ENCODE data around the gene E4F1.
"Not testable (repeated sequence)": the region's sequence is repeated elsewhere in the genome, so short reads cannot be mapped to it uniquely, and the experiment has no call there.

The E4F1 gene

DNA sequence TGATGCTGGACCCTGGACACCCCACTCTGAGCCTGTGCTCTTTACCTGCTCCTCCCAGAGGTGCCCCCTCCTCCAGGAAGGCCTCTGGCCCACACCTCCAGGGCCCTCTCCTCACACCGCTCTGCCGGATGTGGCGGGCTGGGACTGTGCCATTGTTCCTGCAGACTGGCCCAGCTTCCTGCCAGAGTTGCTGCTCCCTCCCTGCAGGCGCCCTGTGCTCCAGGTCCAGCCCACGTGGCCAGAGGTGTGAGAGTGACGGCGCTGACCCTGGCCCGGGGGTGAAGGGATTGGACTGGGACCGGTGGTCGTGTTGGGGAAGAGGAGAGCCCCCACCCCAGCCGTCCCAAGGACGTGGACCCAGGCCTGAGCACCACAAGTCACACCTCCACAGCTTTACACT is 5.7 kb downstream of the E4F1 start:
- no peak for DNase-seq (ENCODE audit: insufficient read length, low spot score)
- FAIRE-seq = no peak

DNA sequence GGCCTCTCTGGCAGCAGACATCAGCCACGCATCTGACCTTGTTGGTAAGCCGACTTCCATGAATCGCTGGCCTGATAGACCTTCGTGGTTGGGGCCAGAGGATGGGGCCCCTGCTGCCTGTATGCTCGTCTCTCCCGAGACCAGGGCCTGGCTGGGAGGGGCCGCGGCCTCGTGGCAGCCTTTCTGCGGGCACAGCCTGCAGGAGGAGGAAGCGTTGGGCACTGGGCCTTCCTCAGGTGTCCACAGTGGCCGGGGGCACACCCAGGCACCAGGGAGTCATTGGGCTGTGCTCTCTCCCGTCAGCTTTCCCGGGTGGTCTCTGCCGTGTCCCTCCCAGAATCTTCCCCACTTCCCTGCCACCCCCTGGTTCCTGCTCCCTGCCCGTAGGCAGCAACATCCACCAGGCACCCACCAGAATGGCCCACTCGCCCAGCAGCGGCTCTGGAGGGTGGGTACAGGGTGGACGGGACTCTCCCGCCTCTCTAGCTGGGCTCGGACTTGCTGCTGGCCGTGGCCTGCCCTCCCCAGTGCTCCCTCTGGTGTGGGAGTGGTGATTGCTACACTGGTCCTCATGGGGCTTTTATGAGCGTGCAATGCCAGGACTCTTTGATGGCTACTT is 6.3 kb downstream of the E4F1 start:
- no peak for FAIRE-seq
- DNase-seq (ENCODE audit: insufficient read length, low spot score) = no peak

- no peak for DNase-seq (ENCODE audit: insufficient read length, low spot score)
These were observed 7.0 kb downstream of the E4F1 start for GRCh38 chr16:2230376-2230775.

GRCh38 chr16:2231016-2231931 is 7.9 kb downstream of the E4F1 start:
- DNase-seq (ENCODE audit: insufficient read length, low spot score) (no peak), FAIRE-seq (no peak)

More at GRCh38 chr16:2230376-2230775, 7.0 kb downstream of the E4F1 start:
- FAIRE-seq = no peak

DNA sequence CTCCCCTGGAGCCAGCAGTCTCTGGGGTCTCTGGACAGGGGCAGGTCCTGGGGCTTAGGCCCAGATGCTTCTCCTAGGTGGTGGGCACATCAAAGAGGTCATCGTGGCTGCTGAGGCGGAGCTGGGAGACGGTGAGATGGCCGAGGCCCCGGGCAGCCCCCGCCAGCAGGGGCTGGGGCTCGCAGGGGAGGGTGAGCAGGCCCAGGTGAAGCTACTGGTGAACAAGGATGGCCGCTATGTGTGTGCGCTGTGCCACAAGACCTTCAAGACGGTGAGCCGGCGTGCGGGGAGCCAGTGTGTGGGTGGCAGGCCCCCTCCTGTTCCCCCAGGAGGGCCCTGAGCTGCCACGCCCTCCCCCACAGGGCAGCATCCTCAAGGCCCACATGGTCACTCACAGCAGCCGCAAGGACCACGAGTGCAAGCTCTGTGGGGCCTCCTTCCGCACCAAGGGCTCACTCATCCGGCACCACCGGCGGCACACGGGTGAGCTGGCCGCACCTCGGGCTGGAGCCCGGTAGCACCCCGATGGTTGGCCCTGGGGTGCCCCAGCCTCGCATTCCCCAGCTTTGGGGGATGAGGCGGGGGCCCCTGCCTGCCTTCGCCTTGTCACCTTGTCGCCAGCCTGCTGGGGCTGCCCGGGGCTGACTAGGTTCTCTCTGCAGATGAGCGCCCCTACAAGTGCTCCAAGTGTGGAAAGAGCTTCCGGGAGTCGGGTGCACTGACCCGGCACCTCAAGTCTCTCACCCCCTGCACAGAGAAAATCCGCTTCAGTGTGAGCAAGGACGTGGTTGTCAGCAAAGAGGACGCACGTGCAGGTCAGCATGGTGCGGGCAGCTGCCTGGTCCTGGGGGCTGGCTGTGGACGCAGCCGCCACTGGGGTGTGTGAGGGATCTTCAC is 9.0 kb downstream of the E4F1 start:
- DNase-seq (ENCODE audit: insufficient read length, low spot score) (no peak), FAIRE-seq (no peak)

GRCh38 chr16:2233046-2233775 is 9.8 kb downstream of the E4F1 start:
- FAIRE-seq (no peak), DNase-seq (ENCODE audit: insufficient read length, low spot score) (no peak)

DNA sequence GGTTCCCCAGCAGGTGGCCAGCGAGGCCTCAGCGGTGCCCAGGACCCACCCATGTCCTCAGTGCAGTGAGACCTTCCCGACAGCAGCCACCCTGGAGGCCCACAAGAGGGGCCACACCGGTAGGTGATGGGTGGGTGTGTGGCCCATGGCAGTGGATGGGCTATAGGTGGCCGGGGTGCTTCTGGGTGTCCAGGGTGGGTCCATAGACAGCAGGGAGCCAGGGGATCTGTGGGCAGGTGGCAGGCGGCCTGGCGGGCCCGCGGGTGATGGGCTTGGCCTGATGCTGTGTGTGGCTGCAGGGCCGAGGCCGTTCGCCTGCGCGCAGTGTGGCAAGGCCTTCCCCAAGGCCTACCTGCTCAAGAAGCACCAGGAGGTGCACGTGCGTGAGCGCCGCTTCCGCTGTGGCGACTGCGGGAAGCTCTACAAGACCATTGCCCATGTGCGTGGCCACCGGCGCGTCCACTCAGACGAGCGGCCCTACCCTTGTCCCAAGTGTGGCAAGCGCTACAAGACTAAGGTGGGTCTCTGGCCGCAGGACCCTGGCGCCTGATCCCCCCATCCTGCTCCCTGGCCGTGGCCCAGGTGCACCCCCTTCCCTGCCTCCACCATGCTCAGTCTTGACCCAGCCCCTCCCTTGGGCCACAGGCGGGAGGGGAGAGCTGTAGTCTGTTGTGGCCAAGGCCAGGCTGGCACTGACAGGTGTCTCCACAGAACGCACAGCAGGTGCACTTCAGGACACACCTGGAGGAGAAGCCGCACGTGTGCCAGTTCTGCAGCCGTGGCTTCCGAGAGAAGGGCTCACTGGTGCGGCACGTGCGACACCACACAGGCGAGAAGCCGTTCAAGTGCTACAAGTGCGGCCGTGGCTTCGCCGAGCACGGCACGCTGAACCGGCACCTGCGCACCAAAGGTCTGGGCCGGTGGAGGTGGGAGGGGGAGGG is 10.8 kb downstream of the E4F1 start:
- FAIRE-seq = no peak
- DNase-seq (ENCODE audit: insufficient read length, low spot score) = no peak

- no peak for FAIRE-seq
- no peak for DNase-seq (ENCODE audit: insufficient read length, low spot score)
These were observed 11.4 kb downstream of the E4F1 start for GRCh38 chr16:2234813-2235170.

DNA sequence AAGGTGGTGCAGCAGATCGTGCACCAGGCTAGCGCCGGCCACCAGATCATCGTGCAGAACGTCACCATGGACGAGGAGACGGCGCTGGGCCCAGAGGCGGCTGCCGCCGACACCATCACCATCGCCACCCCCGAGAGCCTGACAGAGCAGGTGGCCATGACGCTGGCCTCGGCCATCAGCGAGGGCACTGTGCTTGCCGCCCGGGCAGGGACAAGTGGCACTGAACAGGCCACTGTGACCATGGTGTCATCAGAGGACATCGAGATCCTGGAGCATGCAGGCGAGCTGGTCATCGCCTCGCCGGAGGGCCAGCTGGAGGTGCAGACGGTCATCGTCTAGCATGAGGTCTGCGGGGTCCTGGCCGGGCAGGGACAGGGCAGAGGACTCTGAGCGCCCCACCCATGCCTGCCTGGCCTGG is 11.9 kb downstream of the E4F1 start:
- FAIRE-seq = no peak
- no peak for DNase-seq (ENCODE audit: insufficient read length, low spot score)

DNA sequence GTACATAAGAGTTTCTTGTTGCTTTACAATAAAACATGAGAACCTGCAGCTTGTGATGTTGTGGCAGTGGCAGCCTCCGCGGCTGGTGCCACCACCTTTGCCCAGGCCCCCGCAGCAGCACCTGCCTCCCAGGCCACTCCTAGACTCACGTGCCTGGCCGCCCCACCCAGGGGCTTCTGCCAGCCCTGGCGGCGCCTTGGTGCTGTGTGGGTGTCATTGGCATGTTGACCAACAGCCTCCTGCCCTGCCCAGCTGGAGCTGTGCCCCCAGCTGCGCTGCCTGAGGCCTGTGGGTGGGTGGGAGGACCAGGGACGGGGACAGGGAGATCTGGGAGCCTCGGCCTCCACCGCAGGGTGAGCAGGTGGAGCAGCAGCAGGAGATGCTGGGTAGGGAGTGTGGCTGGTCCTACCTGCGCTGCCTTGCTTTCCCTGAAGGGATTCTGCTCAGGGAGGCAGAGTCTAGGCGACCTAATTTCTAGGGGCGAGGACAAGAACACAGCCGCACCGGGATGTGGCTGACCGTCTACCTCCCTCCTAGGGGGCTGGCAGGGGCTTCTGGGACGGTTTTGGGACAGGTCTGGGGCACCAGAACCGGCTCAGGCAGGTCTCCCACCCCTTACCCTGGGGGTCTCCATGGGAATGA is 12.4 kb downstream of the E4F1 start:
- FAIRE-seq = no peak

GRCh38 chr16:2236337-2237101 is 13.1 kb downstream of the E4F1 start, which contains the start of gene DNASE1L2:
Gene DNASE1L2, plus strand, starts transcription at chr16:2236444. Its CDS starts 373 bp downstream, at chr16:2236817.
- FAIRE-seq = no peak
- no peak for DNase-seq (ENCODE audit: insufficient read length, low spot score)

More for the DNA sequence above, 12.4 kb downstream of the E4F1 start:
- no peak for DNase-seq (ENCODE audit: insufficient read length, low spot score)

GRCh38 chr16:2237102-2237482 is 13.7 kb downstream of the E4F1 start:
- no peak for FAIRE-seq
- DNase-seq (ENCODE audit: insufficient read length, low spot score) = no peak

GRCh38 chr16:2237493-2238149 is 14.2 kb downstream of the E4F1 start:
- FAIRE-seq (no peak), DNase-seq (ENCODE audit: insufficient read length, low spot score) (no peak)

- no peak for FAIRE-seq
- DNase-seq (ENCODE audit: insufficient read length, low spot score) = no peak
These were observed 14.9 kb downstream of the E4F1 start for GRCh38 chr16:2238150-2238837.

DNA sequence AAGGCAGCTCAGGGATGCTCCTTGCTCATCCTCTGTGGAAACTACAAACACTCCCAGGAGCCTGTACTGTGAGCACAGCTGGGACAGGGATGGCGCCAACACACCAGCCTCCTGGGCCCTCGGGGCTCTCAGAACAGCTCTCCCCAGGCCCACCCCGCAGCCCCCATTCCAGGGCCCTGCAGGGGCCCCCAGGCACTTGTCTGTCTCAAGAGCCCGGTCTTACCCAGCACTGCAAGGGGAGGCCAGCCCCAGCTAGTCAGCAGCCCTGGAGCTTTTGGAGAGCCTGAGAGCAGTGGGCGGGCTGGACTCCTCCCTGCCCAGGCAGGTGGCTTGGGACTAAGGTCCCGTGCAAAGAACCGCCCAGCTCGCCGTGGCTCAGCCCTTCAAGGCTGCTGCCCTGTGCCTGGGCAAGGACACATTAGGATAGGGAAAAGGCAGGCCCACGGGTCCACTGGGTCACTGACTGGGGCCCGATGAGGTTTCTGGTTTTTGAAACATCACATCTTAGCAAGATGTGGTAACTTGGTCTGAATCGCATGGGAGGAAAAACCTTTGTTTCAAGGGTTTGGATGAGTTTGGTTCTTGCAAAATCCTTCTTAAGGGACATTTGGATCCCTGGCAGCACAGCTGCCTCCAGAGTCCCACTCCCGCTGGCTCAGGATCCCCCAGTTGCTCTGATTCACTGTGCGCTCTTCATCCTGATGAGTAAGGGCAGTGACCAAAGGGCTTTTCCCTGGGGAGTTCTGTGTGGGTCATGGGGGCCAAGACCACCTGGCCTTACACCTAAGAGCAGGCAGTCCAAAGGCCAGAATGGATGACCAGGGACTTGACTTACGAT is 15.7 kb downstream of the E4F1 start:
- no peak for DNase-seq (ENCODE audit: insufficient read length, low spot score)
- no peak for FAIRE-seq

DNA sequence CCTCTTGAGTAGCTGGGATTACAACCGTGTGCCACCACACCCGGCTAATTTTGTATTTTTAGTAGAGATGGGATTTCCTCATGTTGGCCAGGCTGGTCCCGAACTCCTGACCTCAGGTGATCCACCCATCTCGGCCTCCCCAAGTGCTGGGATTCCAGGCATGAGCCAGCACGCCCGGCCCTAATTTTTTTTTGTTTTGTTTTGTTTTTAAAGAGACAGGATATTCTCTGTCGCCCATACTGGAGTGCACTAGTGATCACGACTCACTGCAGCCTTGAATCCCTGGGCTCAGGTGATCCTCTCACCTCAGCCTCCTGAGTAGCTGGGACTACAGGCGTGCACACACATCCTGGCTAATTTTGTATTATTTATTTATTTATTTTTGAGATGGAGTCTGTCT is 16.9 kb downstream of the E4F1 start:
- FAIRE-seq = not testable (repeated sequence)

More for the DNA sequence above, 16.9 kb downstream of the E4F1 start:
- DNase-seq (ENCODE audit: insufficient read length, low spot score) = not testable (repeated sequence)

Measured in GM19239 (cell line).